ENCODE data around the gene SSTR3.

Gene SSTR3

DNA sequence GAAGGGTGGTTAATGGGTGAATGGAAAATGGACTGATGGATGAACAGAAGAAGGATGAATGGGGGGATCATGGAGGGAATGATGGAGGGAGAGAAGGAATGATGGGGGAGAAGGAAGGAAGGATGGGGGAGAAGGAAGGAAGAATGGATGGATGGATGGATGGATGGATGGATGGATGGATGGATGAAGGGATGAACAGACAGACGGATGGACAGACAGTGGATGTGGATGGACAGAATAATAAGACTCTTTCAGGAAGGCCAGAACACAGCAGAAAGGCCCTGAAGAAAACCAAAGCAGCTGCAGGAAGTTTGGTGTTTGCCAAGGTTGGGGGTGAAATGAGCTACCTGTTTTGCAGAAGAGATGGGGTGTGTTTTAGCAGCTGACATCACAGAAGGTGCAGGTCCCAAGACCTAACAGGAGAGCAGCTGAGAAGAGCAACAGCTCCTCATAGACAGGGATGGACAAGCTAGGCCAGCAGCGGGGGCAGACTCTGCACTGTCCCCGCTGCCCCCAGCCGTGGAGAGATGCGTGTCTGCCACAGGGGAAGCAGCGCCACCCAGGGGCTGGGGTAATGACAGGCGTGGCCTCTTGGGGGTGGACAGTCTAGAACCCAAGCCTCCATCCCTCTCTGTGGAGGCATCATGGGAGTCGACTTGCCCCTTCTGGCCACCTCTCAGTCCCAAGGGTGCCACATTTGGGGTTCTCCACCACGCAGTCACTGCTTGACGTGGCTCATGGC lies 42.2 kb downstream of the SSTR3 start:
- Histone ChIP-seq H3K9ac (ENCODE audit: low read length) (no peak overlapping the region), H3K79me1 (ENCODE audit: low read length) (peaks cover 8% of the 10 kb centered on the region), H3K27ac (ENCODE audit: low read depth, low read length) (no peak overlapping the region), H3K4me3 (ENCODE audit: low read depth, low read length) (no peak overlapping the region), H3K4ac (ENCODE audit: low read depth, low read length) (no peak overlapping the region), H4K12ac (ENCODE audit: low read depth, low read length) (no peak overlapping the region), H2BK5ac (ENCODE audit: low read depth, low read length, poor library complexity) (no peak overlapping the region), H3K27me3 (ENCODE audit: insufficient read depth, low read length) (no peaks in the 10 kb centered on the region), H3K4me1 (ENCODE audit: control insufficient read depth in 1 of 2, insufficient read depth in 2 of 2, low read length in 2 of 2) (peaks cover 7 to 9% of the 10 kb centered on the region in 2 experiments), H3K14ac (ENCODE audit: low read length) (no peak overlapping the region), H3K4me2 (ENCODE audit: low read length) (no peak overlapping the region), H3K36me3 (ENCODE audit: control insufficient read depth in 1 of 2, insufficient read depth in 2 of 2, low read length in 2 of 2) (no peaks in the 10 kb centered on the region), H4K8ac (ENCODE audit: low read depth, low read length) (no peak overlapping the region), H3K9me3 (ENCODE audit: insufficient read depth, low read depth, low read length) (peaks cover 1% of the 10 kb centered on the region), H2AK5ac (ENCODE audit: low read length) (no peak overlapping the region), H3K18ac (ENCODE audit: low read length) (no peak overlapping the region), H4K91ac (ENCODE audit: low read depth, low read length) (no peak overlapping the region), H2AFZ (ENCODE audit: insufficient read depth, low read length, poor library complexity) (no peak overlapping the region), H3K23ac (ENCODE audit: low read length) (no peak overlapping the region), H2BK12ac (ENCODE audit: low read length) (no peak overlapping the region), H3K79me2 (ENCODE audit: control insufficient read depth, insufficient read depth, low read length, poor library complexity) (peaks cover 2% of the 10 kb centered on the region), H2BK120ac (ENCODE audit: insufficient read depth, low read length, poor library complexity) (no peak overlapping the region)
- no peak for DNase-seq
- no CpG with 5 or more reads among the region's 10 CpGs for WGBS (ENCODE audit: extremely low coverage, insufficient coverage, insufficient read length)

DNA sequence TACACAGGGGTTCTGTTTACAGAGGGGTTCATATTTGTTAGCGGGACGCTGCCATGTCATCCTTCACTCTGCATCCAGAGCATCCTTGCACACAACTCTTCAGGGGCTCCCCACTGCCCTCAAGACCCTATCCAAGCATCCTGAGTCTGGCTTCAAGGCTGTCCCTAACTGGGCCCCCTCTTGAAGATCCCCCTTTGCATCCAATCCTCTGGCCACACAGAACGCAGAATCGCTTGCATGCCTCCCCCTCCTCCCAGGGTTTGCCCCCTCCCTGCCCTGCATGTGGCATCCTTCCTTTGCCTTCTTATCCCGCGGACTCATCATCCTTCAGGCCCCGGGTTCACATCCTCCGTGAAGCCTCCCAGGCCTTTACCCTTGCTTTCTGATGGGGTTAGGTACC lies 42.9 kb downstream of the SSTR3 start:
- no peak for DNase-seq
- no peaks in the 10 kb centered on the region for H3K36me3 ChIP-seq (ENCODE audit: control insufficient read depth in 1 of 2, insufficient read depth in 2 of 2, low read length in 2 of 2)
- H2AFZ ChIP-seq (ENCODE audit: insufficient read depth, low read length, poor library complexity), result no peak overlapping the region
- H3K4me2 ChIP-seq (ENCODE audit: low read length), result no peak overlapping the region
- H3K4ac ChIP-seq (ENCODE audit: low read depth, low read length), result no peak overlapping the region
- H2BK5ac ChIP-seq (ENCODE audit: low read depth, low read length, poor library complexity), result no peak overlapping the region
- no peak overlapping the region for H4K12ac ChIP-seq (ENCODE audit: low read depth, low read length)
- H2BK12ac ChIP-seq (ENCODE audit: low read length), result no peak overlapping the region
- no peak overlapping the region for H4K91ac ChIP-seq (ENCODE audit: low read depth, low read length)
- no CpG with 5 or more reads among the region's 8 CpGs for WGBS (ENCODE audit: extremely low coverage, insufficient coverage, insufficient read length)
- no peaks in the 10 kb centered on the region for H3K27me3 ChIP-seq (ENCODE audit: insufficient read depth, low read length)
- peaks cover 1% of the 10 kb centered on the region for H3K9me3 ChIP-seq (ENCODE audit: insufficient read depth, low read depth, low read length)
- no peak overlapping the region for H2AK5ac ChIP-seq (ENCODE audit: low read length)
- H3K27ac ChIP-seq (ENCODE audit: low read depth, low read length), result no peak overlapping the region
- H3K9ac ChIP-seq (ENCODE audit: low read length), result no peak overlapping the region
- H3K4me3 ChIP-seq (ENCODE audit: low read depth, low read length), result no peak overlapping the region
- H3K4me1 ChIP-seq (ENCODE audit: control insufficient read depth in 1 of 2, insufficient read depth in 2 of 2, low read length in 2 of 2), result peaks cover 7 to 9% of the 10 kb centered on the region in 2 experiments
- peaks cover 8% of the 10 kb centered on the region for H3K79me1 ChIP-seq (ENCODE audit: low read length)
- H3K18ac ChIP-seq (ENCODE audit: low read length), result no peak overlapping the region
- H3K14ac ChIP-seq (ENCODE audit: low read length), result no peak overlapping the region
- no peak overlapping the region for H3K23ac ChIP-seq (ENCODE audit: low read length)
- no peak overlapping the region for H4K8ac ChIP-seq (ENCODE audit: low read depth, low read length)
- peaks cover 2% of the 10 kb centered on the region for H3K79me2 ChIP-seq (ENCODE audit: control insufficient read depth, insufficient read depth, low read length, poor library complexity)
- no peak overlapping the region for H2BK120ac ChIP-seq (ENCODE audit: insufficient read depth, low read length, poor library complexity)

GRCh38 chr22:37167981-37168647 lies 44.2 kb downstream of the SSTR3 start:
- Histone ChIP-seq H3K14ac (ENCODE audit: low read length) (no peak overlapping the region), H4K12ac (ENCODE audit: low read depth, low read length) (no peak overlapping the region), H2BK5ac (ENCODE audit: low read depth, low read length, poor library complexity) (no peak overlapping the region), H3K4ac (ENCODE audit: low read depth, low read length) (no peak overlapping the region), H3K36me3 (ENCODE audit: control insufficient read depth in 1 of 2, insufficient read depth in 2 of 2, low read length in 2 of 2) (no peaks in the 10 kb centered on the region), H2BK120ac (ENCODE audit: insufficient read depth, low read length, poor library complexity) (no peak overlapping the region), H3K79me2 (ENCODE audit: control insufficient read depth, insufficient read depth, low read length, poor library complexity) (peaks cover 2% of the 10 kb centered on the region), H3K18ac (ENCODE audit: low read length) (no peak overlapping the region), H3K9ac (ENCODE audit: low read length) (no peak overlapping the region), H4K91ac (ENCODE audit: low read depth, low read length) (no peak overlapping the region), H3K9me3 (ENCODE audit: insufficient read depth, low read depth, low read length) (peaks cover 1% of the 10 kb centered on the region), H4K8ac (ENCODE audit: low read depth, low read length) (no peak overlapping the region), H2AFZ (ENCODE audit: insufficient read depth, low read length, poor library complexity) (no peak overlapping the region), H3K4me3 (ENCODE audit: low read depth, low read length) (no peak overlapping the region), H2AK5ac (ENCODE audit: low read length) (no peak overlapping the region), H3K79me1 (ENCODE audit: low read length) (peaks cover 8% of the 10 kb centered on the region), H3K27ac (ENCODE audit: low read depth, low read length) (no peak overlapping the region), H3K4me2 (ENCODE audit: low read length) (no peak overlapping the region), H3K23ac (ENCODE audit: low read length) (no peak overlapping the region), H3K27me3 (ENCODE audit: insufficient read depth, low read length) (no peaks in the 10 kb centered on the region), H2BK12ac (ENCODE audit: low read length) (no peak overlapping the region), H3K4me1 (ENCODE audit: control insufficient read depth in 1 of 2, insufficient read depth in 2 of 2, low read length in 2 of 2) (peaks cover 7 to 9% of the 10 kb centered on the region in 2 experiments)
- DNase-seq, result peak in 1 of 2 donors; percentile 54
- no CpG with 5 or more reads among the region's 8 CpGs for WGBS (ENCODE audit: extremely low coverage, insufficient coverage, insufficient read length)

DNA sequence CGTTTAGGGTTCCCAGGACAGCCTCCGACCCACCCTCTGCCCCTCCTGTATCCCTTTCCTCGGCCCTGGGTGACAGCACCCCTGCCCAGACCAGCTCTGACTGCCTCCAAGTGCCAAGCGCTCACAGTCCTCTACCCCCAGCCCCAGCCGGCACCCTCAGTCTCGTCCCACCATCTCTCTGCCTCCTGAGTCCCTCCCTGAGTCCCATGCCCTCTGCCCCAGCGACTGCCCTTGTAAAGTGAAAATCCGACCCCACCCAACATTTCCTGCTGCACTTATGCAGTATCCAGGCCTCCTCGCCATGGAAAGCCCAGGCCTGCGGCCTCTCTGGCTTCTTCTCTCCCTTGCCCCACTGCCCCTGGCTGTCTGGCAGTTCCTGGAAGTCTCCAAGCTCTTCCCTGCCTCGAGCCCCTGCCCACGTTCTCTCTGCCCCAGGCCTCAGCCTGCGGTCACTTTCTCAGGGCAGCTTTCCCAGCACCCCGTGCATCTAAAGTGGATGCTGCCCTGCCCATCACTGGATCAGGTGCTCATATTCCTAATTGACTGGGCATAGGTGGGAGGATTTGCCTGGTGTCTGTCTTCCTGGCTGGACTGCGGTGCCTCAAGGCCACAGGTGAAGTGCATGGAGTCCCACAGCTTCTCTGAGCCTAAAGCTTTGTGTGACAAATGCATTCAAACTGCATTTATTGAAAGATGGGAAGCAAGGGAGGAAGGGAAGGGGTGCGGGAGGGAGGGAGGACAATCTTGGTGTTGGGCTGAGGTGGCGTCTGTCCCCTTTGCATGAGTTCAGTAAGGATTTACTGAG lies 44.9 kb downstream of the SSTR3 start:
- Histone ChIP-seq H2AFZ (ENCODE audit: insufficient read depth, low read length, poor library complexity) (no peak overlapping the region), H2BK120ac (ENCODE audit: insufficient read depth, low read length, poor library complexity) (peak overlapping the region; percentile 60), H3K4me3 (ENCODE audit: low read depth, low read length) (no peak overlapping the region), H3K4ac (ENCODE audit: low read depth, low read length) (peak overlapping the region; percentile 3), H3K23ac (ENCODE audit: low read length) (no peak overlapping the region), H3K79me2 (ENCODE audit: control insufficient read depth, insufficient read depth, low read length, poor library complexity) (peaks cover 2% of the 10 kb centered on the region), H3K9me3 (ENCODE audit: insufficient read depth, low read depth, low read length) (peaks cover 1% of the 10 kb centered on the region), H4K8ac (ENCODE audit: low read depth, low read length) (peak overlapping the region; percentile 63), H3K27me3 (ENCODE audit: insufficient read depth, low read length) (no peaks in the 10 kb centered on the region), H4K12ac (ENCODE audit: low read depth, low read length) (no peak overlapping the region), H2BK12ac (ENCODE audit: low read length) (peak overlapping the region; percentile 45), H2AK5ac (ENCODE audit: low read length) (peak overlapping the region; percentile 75), H3K18ac (ENCODE audit: low read length) (peak overlapping the region; percentile 11), H2BK5ac (ENCODE audit: low read depth, low read length, poor library complexity) (peak overlapping the region; percentile 8), H3K27ac (ENCODE audit: low read depth, low read length) (no peak overlapping the region), H3K36me3 (ENCODE audit: control insufficient read depth in 1 of 2, insufficient read depth in 2 of 2, low read length in 2 of 2) (no peaks in the 10 kb centered on the region), H3K79me1 (ENCODE audit: low read length) (peaks cover 8% of the 10 kb centered on the region), H3K9ac (ENCODE audit: low read length) (no peak overlapping the region), H3K4me1 (ENCODE audit: control insufficient read depth in 1 of 2, insufficient read depth in 2 of 2, low read length in 2 of 2) (peaks cover 7 to 9% of the 10 kb centered on the region in 2 experiments), H3K4me2 (ENCODE audit: low read length) (no peak overlapping the region), H3K14ac (ENCODE audit: low read length) (peak overlapping the region; percentile 58), H4K91ac (ENCODE audit: low read depth, low read length) (peak overlapping the region; percentile 86)
- DNase-seq, result no peak
- no CpG with 5 or more reads among the region's 17 CpGs for WGBS (ENCODE audit: extremely low coverage, insufficient coverage, insufficient read length)
